ENCODE results near the gene TCF25. TPM values are rescaled to one million over a fixed set of nuclear protein-coding genes. Genes with fewer than 3 reads are reported as not detected.

The TCF25 gene
- total RNA-seq, 1 donor from 2014 or later: 177 TPM

- Mint-ChIP-seq H3K4me1 (ENCODE audit: low read depth) (peaks cover 6% of the 10 kb centered on the region), H3K36me3 (ENCODE audit: insufficient read depth) (no peaks in the 10 kb centered on the region), H3K4me3 (ENCODE audit: low read depth) (peak overlapping the region; percentile 75), H3K27me3 (peaks cover 14% of the 10 kb centered on the region), H3K27ac (no peak overlapping the region), H3K9me3 (ENCODE audit: low read depth) (no peaks in the 10 kb centered on the region)
- DNase-seq (ENCODE audit: low spot score, unreplicated experiment): no peak
- TF ChIP-seq CTCF (IDR thresholded peaks at IDR 0.05; ENCODE audit: unreplicated experiment): no peak
These were observed 50.4 kb downstream of the TCF25 start for GRCh38 chr16:89923640-89924296.

GRCh38 chr16:89924297-89924924 lies 51.0 kb downstream of the TCF25 start:
- Mint-ChIP-seq H3K27ac (peak overlapping the region; percentile 33), H3K9me3 (ENCODE audit: low read depth) (no peaks in the 10 kb centered on the region), H3K4me1 (ENCODE audit: low read depth) (peaks cover 6% of the 10 kb centered on the region), H3K36me3 (ENCODE audit: insufficient read depth) (no peaks in the 10 kb centered on the region), H3K27me3 (peaks cover 12% of the 10 kb centered on the region), H3K4me3 (ENCODE audit: low read depth) (peak overlapping the region; percentile 75)
- no peak for TF ChIP-seq CTCF (IDR thresholded peaks at IDR 0.05; ENCODE audit: unreplicated experiment)
- DNase-seq (ENCODE audit: low spot score, unreplicated experiment): peak; percentile 48

- no peaks in the 10 kb centered on the region for H3K36me3 Mint-ChIP-seq (ENCODE audit: insufficient read depth)
- H3K27me3 Mint-ChIP-seq: peaks cover 7% of the 10 kb centered on the region
- H3K27ac Mint-ChIP-seq: no peak overlapping the region
- no peak for DNase-seq (ENCODE audit: low spot score, unreplicated experiment)
- no peaks in the 10 kb centered on the region for H3K9me3 Mint-ChIP-seq (ENCODE audit: low read depth)
- H3K4me3 Mint-ChIP-seq (ENCODE audit: low read depth): peak overlapping the region; percentile 75
- no peak for TF ChIP-seq CTCF (IDR thresholded peaks at IDR 0.05; ENCODE audit: unreplicated experiment)
- peaks cover 6% of the 10 kb centered on the region for H3K4me1 Mint-ChIP-seq (ENCODE audit: low read depth)
These were observed 51.5 kb downstream of the TCF25 start for GRCh38 chr16:89924925-89925307.

GRCh38 chr16:89925596-89926079 lies 52.2 kb downstream of the TCF25 start:
- H3K27me3 Mint-ChIP-seq: peaks cover 3% of the 10 kb centered on the region
- no peak overlapping the region for H3K27ac Mint-ChIP-seq
- H3K4me1 Mint-ChIP-seq (ENCODE audit: low read depth): peaks cover 6% of the 10 kb centered on the region
- H3K9me3 Mint-ChIP-seq (ENCODE audit: low read depth): no peaks in the 10 kb centered on the region
- TF ChIP-seq CTCF (IDR thresholded peaks at IDR 0.05; ENCODE audit: unreplicated experiment): no peak
- H3K36me3 Mint-ChIP-seq (ENCODE audit: insufficient read depth): no peaks in the 10 kb centered on the region
- no peak for DNase-seq (ENCODE audit: low spot score, unreplicated experiment)
- peak overlapping the region; percentile 75 for H3K4me3 Mint-ChIP-seq (ENCODE audit: low read depth)

GRCh38 chr16:89931305-89931896 lies 58.0 kb downstream of the TCF25 start:
- Mint-ChIP-seq H3K27me3 (no peaks in the 10 kb centered on the region), H3K4me1 (ENCODE audit: low read depth) (no peaks in the 10 kb centered on the region), H3K9me3 (ENCODE audit: low read depth) (no peaks in the 10 kb centered on the region), H3K4me3 (ENCODE audit: low read depth) (no peak overlapping the region), H3K36me3 (ENCODE audit: insufficient read depth) (peaks cover 9% of the 10 kb centered on the region), H3K27ac (no peak overlapping the region)
- no peak for DNase-seq (ENCODE audit: low spot score, unreplicated experiment)
- no peak for TF ChIP-seq CTCF (IDR thresholded peaks at IDR 0.05; ENCODE audit: unreplicated experiment)
